Thyroid gland (tissue), 4 donors: ENCODE data around the gene TUBB4A.

Source experiments
- POLR2A ChIP-seq, 2 donors: fragments of 450-650 bp; IDR thresholded peaks; one replicate each; pipeline ENCODE4 v1.6.1; 2017; ENCODE audit warnings: antibody characterized with exemption in 2 of 2, mild to moderate bottlenecking in 2 of 2, moderate library complexity in 1 of 2
- TF ChIP-seq, protein P1 (sequence below), 6 experiments: fragments of 200-600 bp in 3 of 6; fragments of 450-650 bp in 3 of 6; sonication (generic) in 3 of 6; IDR thresholded peaks; one replicate each; pipeline ENCODE4 v1.5.1; 2016 to 2019; ENCODE audit warnings: antibody characterized with exemption in 6 of 6, mild to moderate bottlenecking in 2 of 6, inconsistent platforms in 1 of 6, moderate library complexity in 1 of 6

DNA sequence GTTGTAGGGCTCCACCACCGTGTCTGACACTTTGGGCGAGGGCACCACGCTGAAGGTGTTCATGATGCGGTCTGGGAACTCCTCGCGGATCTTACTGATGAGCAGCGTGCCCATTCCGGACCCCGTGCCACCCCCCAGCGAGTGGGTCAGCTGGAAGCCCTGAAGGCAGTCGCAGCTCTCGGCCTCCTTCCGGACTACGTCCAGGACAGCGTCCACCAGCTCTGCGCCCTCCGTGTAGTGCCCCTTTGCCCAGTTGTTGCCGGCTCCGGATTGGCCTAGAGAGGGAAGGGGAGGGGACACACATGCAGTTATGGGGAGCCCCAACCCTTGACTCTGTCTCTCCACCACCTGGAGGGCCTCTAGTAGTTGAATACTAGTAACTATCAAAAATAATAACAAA, 6.2 kb downstream of the TUBB4A start:
- TF ChIP-seq, protein P1, sequence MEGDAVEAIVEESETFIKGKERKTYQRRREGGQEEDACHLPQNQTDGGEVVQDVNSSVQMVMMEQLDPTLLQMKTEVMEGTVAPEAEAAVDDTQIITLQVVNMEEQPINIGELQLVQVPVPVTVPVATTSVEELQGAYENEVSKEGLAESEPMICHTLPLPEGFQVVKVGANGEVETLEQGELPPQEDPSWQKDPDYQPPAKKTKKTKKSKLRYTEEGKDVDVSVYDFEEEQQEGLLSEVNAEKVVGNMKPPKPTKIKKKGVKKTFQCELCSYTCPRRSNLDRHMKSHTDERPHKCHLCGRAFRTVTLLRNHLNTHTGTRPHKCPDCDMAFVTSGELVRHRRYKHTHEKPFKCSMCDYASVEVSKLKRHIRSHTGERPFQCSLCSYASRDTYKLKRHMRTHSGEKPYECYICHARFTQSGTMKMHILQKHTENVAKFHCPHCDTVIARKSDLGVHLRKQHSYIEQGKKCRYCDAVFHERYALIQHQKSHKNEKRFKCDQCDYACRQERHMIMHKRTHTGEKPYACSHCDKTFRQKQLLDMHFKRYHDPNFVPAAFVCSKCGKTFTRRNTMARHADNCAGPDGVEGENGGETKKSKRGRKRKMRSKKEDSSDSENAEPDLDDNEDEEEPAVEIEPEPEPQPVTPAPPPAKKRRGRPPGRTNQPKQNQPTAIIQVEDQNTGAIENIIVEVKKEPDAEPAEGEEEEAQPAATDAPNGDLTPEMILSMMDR (IDR thresholded peaks at IDR 0.05), result no peak
- no peak for TF ChIP-seq POLR2A (IDR thresholded peaks at IDR 0.05)
